HG03196 (cell line): ENCODE data around the gene PRDX3.

Experiments used
- ATAC-seq: cut with Tn5 transposase; IDR thresholded peaks from one replicate; pipeline ENCODE4 v1.9.1; 2021; ENCODE audit not compliant: unreplicated experiment

The PRDX3 gene

DNA sequence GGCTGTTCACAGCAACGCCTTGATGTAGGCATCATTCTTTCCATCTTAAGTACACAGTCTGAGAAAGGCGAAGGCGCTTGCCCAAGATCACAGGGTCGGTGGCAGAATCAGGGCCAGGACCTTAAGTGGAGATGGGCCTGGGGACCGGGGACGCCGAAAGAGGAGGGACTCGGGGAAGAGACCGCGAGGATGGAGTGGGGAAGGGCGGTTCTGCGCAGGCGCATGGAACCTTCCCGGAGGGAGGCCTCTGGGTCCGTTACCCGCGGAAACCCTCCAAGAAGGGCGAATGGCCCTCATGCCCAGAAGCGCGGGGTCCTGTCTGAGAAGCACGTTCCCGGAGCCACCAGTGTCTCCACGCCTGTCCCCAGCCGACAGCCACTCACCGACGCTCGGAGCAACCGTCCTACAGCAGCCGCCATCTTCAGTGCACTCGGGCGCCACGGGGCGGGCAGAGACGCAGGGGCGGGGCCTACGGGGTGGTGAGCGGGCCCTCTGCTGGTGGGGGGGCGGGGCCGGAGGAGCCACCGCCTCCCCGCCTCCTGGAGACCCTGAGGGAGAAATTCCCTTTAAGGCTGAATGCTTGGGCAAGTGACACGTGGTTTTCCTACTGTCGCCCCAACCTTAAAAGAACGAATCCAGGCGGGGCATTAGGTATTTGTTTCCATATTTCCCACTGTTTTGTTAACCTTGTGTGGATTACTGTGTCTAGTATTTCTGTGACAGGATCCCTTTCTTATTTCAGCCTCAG lies at the start of gene PRDX3:
PRDX3 (minus strand) TSS at position 441 of the 748 bp plus-strand sequence; CDS start at position 419, 22 bp downstream.
- peak; percentile 89 for ATAC-seq

DNA sequence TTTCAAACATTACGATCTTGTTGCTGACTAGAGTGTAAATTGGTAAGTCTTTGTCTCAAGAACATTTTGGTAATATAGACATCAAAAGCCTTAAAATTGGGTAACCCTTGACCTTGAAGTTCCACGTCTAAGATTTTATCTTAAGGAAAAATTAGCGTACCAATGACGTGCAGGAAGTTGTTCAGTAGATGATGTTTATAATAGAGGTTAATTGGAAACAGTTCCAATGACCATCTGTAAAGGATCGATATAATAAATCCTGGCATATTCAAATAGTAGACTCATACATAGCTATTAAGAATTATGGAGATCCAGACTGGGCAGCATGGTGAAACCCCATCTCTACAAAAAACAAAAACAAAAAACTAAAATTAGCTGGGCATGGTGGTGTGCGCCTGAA lies 49.2 kb upstream of the PRDX3 start:
- ATAC-seq, result no peak

DNA sequence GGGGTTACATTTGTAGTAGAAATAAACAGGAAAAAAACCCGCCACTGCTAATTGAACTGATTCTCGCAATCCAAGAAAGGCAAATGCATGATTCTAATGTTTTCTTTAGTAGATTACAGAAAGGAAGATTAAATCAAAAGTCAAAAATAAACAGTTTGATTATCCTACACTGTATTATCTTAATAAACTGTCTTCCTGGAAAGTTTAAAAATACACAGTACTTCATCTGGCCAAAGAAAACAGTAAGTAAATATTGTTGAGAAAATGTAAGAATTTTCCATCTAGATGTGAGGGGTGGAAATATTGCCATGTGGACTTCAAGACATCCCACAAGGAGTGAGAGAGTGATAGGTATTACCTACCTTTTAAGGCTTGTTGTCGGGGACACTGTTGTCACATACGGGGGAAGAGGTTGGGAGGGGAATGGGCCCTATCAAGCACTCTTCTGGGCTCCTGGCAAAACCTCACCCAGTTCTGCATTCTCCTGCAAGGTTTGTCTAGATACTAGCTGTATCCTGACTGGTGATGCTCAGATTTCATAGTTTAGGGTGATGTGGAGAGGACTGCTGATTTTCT lies 46.6 kb upstream of the PRDX3 start:
- no peak for ATAC-seq

DNA sequence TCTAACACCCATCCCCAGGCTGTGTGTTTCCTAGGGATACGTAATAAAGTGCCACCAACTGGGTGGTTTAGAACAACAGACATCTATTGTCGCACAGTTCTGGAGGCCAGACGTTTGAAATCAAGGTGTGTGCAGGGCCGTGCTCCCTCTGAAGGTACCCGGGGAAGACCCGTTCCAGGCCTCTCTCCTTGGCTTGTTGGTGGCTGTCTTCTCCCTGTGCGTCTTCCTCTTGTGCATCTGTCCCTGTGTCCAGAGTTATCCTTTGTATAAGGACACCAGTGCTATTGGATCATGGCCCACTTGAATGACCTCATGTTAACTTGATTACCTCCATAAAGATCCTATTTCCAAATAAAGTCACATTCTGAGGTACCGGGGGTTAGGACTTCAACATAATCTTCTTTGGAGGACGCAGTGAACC lies 44.4 kb upstream of the PRDX3 start:
- ATAC-seq, result no peak

DNA sequence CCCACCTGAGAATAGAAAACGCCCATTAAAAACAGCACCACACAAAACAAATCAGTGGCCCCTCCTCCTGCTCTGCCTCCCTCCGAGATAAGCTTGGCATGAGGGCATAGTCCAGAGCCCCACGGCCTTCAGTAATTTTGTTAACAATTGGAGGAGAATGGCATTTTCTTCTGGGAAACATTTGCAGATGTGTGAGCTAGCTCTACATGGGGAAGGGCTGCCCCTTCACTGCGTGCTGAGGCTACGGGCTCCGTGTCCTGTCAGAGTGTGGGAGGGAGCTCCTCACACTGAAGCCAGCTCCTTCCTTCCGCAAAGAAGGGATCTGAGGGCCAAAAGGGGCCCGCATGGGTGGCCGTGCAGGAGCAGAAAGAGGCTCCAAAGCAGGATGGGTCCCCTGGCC lies 43.9 kb upstream of the PRDX3 start:
- no peak for ATAC-seq

DNA sequence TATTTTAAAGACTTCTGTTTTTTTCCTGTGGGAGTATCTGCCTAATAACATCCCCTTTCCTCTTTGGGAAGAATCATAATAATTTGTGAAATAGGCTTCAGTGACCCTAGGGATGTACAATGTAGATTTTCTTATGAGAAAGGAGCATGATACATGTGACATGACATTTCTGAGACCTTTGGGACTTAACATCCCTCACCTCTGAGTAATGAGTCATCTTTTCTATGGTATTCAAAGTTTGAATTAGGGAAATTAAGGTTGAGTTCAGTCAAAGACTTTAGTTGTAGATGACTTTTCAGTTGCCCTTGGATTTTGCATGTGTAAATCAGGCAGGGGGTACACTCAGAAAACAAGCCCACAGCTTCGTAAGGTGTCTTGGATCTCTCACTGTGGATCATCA lies 43.1 kb upstream of the PRDX3 start:
- no peak for ATAC-seq

DNA sequence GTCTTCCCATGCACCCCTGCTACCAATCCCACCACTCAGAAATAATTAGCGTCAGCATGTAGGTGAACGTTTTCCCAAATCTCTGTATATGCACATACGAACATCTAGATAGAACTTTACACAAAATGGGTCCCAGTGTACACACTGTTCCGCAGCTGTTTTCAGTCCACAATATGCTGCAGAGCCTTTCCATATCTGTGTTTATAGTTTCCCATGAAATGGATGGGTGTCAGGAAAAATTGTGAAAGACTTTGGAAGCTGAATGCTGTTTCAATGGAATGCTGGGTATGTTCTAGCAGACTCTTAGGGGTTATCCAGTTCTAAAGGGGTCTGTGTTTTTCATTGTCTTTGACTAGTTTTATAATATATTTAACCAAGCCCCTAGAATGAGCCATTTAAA lies 42.6 kb upstream of the PRDX3 start:
- no peak for ATAC-seq

DNA sequence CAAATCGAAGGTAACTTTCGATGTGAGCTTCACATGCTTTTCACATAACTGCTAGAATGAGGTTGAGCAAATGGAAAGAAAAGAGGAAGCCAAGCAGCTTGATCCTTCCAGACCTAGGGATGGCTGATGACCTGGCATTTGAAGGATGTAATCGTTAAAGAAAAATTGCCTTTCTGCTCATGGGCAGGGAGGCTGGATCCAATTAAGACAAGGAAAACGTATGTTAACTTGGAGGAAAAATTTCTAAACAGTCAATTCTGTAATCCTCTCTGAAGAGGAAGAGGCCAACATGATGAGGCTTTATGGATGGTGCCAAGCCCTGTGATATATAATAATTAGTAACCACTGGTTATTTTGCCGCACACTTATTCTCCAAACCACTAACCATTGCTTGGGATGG lies 41.3 kb upstream of the PRDX3 start:
- no peak for ATAC-seq

DNA sequence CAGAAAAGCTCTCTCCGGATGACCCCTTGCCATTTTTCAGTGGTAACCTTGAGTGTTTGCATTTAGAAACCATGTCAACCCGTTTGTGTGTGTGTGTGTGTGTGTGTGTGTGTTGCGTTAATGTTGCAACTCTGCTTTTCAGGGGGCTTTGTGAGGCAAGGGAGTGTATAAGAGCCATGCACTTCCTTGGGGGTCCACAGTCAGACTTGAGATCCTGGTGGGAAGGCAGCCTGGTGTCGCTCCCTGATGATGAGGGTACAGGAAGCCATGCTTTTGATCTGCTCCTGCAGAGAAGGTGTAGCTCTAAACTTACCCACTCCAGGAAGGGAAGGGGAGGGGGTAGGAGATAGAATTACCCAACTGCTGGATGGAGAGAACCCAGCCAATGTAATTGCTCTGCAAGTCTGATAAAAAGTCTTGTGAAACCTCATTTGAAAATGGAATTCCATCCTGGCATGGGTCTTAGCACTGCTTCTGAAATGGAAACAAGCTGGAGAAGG lies 39.4 kb upstream of the PRDX3 start:
- no peak for ATAC-seq

DNA sequence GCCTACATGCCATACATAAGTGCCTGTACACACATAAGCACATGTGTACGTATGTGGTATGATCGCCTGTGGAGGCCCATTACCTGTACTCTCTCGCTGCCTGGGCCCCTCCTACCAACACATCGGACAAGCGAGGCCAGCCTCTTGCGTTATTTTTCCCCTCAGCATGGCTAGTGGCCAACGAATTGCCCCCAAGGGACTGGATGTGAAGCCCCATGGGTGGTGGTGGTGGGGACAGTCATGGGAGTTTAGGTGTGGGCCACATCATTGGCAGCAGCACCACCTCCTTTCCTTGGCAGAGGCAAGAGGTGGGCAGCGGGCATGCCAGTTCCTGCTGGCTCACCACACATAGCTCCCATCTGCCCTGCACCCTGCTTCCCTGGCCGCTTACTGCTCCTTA lies 38.8 kb upstream of the PRDX3 start:
- no peak for ATAC-seq

DNA sequence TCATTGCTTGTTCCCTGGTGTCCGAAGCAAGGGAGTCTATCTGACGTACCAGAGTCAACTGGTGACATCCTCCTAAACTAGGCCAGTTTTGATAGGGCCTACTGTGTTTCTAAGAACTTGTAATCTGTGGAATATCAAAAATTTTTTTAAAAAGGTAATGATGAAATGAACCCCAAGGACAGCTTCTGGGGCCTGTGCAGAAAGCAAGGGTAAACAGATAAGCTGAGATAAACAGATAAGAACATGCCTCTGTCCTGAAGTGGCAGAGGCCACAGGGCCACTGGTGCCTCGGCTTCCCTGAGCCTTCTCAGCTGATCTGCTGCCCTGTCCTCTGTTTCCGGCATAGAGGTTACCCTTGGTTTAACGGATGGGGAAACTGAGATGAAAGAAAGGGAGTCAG lies 37.5 kb upstream of the PRDX3 start:
- no peak for ATAC-seq

DNA sequence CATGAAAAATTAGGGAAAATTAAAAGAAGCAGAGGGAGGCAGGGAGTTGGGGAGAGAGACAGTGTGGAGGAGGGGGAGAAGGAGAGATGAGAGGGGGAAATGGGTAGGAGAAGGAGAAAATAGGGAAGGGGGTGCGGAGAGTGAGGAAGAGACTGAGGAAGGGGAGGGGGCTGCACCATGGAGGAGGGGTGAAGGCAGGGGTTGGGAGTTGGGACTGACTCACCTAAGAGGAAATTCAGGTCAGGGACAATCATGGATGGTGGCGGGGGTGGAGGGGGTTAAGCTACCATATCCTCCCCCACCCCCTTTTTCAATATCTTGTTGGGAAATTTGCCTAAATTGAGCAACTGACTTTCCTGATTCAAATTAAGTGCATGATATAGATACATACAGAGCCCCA lies 36.8 kb upstream of the PRDX3 start:
- ATAC-seq, result no peak

DNA sequence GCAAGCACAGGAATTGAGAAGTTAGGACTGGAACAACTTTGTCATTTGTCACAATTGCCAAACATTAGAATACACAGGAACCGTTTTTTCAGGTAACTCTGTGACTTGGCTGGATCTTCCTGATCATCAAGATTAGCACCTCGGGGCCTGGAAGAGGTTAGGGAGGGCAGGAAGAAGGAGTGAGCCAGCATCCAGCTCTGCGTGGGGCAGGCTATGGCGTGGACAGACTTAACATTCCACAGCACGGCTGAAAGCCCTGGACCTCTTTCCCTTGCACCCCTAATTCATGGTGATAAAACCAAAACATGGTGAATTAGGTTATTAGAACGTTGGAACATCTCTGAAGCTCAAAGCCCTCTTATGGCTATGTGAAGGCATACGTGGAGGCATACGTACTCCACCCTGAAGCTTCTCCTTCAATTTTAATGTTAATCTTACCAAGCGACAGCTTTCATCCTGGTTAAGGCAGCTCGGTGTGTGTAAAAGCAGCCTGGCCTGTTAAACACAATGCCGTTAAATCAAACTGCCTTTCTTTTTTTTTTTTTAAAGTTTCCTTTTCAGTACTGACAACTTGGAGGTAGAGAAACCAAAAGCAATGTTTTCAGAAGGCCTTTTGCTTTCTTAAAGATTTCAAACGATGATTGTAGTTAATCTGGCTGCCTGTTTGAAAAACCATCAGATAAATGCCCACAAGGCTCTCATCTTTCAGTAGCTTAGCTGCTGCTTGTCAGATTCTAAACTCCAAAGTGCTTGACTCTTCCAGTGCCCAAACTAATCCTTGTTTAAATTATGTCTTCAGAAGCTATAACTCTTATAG lies 33.2 kb upstream of the PRDX3 start:
- no peak for ATAC-seq

DNA sequence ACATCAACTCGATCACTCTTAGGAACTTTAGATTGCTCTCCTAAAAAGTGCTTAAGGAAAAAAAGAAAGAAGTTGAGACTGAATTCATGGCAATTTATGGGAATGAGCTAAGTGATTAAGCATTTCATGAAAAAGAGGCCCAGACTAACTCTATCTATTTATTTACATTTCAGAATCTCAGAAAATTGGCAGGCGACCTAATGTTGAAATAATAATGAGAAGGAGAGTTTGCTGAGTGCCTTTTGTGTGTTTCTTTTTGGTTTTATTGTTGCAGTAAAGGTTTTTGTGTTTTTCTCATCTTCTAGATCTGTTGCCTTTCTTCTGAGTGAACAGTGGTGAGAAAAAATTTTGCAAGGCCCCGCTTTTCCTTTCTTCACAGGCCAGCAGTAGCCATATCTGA lies 32.6 kb upstream of the PRDX3 start:
- no peak for ATAC-seq

DNA sequence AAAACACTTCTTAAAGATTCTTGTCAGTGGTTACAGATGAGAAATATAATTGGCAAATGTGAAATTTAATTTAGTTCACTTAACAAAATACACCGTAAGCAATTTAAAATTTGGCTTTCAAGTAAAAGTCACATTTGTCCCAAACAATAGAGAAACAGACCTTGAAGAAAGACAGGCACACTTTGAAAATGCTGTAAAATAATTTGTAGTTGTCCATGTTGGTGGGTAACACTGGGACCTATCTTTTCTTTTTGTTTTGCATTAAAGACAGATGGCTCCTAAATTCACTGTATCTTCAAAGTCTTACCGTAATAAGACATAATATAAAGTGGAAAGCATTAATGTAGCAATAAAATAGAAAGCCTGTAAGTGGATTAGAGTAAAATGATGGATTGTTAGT lies 32.0 kb upstream of the PRDX3 start:
- ATAC-seq, result no peak

DNA sequence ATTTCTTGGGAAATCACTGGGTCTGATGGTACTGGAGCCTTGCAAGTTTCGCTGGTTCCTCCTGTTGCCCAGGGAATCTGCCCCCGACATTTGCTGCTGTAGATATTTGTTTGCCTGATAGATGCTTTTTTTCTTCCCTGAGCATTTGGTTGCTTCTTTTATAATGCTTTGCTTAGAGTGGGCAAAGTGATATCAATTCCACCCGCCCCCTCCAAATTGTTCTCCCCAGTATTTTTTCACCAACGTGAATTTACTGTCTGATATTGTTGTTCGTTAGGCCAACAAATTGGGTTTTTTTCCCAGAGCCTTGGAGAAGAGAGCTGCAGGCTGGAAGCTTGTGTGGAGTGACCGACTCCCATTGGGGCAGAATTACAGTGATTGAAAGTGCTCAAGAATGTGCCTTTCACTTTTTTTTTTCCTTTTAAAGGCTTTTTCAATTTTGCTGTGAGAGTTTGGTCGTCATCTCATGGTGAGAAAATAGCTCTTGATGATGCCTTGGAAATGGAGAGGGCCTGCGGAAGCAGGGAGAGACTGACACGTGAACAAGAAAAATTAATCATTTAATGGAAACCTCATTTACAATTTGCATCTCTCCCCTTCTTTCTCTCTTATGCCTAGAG lies 31.2 kb upstream of the PRDX3 start:
- no peak for ATAC-seq

DNA sequence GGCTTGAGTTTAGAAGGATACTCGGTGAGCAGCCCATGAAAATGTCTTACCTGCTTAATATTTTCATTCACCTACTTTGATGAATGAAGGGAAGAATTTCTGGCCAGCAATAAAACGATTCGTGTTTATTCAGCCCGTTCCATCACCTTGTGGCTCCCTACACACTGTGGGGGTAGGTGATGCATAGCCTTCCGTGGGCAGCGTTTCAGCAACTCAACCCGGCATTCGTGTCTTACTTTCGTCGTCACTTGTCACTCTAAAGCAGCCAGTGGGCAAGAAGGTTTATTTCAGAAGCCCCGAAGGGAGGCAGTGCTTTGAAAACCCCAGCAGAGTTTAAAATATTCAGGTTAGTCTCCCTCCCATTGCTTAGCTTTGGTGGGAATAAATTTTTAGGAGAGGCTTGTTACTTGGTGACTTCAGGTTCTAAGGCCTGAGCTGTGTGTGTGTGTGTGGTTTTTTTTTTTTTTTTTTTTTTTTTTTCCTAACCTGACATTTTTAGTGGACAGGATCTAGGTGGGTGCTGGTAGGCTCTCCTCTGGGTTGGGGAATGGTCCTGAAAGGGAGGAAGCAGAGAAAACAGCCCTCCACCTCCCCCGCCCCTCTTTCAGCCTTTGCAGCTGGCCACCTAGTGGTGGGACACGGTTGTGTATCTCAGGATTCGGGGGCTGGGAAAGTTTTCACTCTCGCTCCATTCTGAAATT lies 30.6 kb upstream of the PRDX3 start:
- no peak for ATAC-seq

DNA sequence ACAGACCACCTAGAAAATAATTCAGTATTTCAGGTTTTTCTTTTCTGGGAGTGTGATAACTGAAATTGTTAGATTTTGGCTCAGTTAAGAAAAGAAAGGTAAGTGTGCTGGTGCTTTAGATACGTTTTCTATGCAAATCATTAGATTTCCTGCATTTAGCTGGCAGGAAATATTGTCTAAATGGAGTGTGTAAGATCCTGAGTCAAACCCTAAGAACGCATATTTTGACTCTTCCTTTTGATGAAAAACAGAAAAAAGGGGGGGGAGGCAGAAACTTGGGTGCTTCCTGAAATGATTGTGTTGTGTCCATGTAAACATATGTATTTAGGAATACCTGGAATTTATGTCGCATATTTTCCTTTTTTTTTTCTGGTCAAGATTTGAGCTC lies 29.9 kb upstream of the PRDX3 start:
- ATAC-seq, result no peak

DNA sequence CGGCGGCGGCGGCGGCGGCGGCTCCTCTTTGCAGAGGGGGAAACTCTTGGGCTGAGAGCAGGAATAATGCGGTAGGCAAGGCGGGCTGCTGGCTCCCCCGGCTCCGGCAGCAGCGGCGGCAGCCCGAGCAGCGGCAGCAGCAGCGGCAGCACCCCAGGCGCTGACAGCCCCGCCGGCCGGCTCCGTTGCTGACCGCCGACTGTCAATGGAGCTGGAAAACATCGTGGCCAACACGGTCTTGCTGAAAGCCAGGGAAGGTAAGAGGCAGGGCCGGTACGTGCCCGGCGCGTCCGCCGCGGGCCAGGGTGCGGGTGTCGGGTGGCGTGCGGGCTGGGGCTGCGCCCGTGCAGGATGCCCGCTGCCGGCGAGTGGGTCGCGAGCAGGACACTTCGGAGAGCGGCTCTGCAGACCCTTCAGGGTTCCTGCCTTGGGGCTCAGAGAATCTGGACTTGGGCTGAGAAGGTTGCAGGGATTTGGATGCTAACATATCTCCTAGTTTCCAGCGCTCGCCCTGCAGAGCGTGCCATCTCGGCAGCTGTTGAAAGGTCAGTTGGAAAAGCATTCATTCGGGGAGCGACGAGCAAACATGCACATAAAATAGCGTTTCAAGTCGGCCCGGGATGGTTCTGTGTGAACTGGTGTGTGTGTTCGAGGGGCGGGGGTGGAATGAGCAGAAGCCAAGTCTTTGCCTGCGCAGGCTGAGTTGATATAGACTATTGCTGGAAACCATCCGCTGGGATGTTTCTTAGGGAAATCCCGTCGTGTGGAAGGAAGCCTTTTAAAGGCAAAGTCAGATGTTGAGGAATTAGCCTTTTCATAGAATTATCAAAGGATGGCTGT lies 29.3 kb upstream of the PRDX3 start:
- peak; percentile 3 for ATAC-seq

DNA sequence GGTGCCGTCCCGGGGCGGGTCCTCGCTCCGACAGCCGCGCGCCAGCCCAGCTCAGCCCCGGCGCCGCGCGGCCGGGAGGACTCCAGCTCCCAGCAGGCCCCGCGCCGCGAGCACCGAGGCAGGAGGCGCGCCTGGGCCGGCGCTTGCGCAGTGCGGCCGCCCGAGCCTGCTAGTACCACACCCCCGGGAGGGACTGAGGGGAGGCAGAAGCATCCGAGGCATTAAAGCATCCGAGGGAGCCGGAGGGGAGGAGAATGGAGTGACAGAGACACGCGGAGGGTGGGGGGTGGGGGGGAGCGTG lies 28.7 kb upstream of the PRDX3 start, which contains the start of gene GRK5:
GRK5 (plus strand) TSS at position 206 of the 301 bp plus-strand sequence. CDS start 347 bp downstream, outside the sequence.
- peak; percentile 67 for ATAC-seq
